Heart right ventricle (tissue), 16 donors: Measurements from ENCODE around the gene INSYN2B. TPM values are rescaled to one million over a fixed set of nuclear protein-coding genes. Genes with fewer than 3 reads are reported as not detected.
A peak's percentile ranks its signal among the peaks of the same experiment; 100 is the strongest.

Experiments
- ATAC-seq, 8 donors: fragments of 200-7000 bp; cut with Tn5 transposase; one replicate each; pipeline ENCODE4 v1.9.1; 2020; ENCODE audit warnings: mild to moderate bottlenecking in 8 of 8, moderate library complexity in 8 of 8, moderate number of reproducible peaks in 1 of 8
- DNase-seq, 2 donors: peaks; one replicate each; pipeline ENCODE4 v3.0.0-alpha.2; 2020
- H3K27ac ChIP-seq, 10 donors: fragments of 200-600 bp; sonication (generic) in 2 of 10; one replicate each; pipeline versions ENCODE4 v1.5.0 to v1.8.0; 2020 to 2022; ENCODE audit warnings: mild to moderate bottlenecking in 3 of 10
- H3K27me3 ChIP-seq, 7 donors: fragments of 200-600 bp; one replicate each; pipeline ENCODE4 v1.8.0; 2021 to 2022; ENCODE audit warnings: mild to moderate bottlenecking in 2 of 7
- H3K36me3 ChIP-seq, 9 donors: fragments of 200-600 bp; sonication (generic) in 1 of 9; one replicate each; pipeline versions ENCODE4 v1.5.0 to v1.8.0; 2020 to 2022; ENCODE audit warnings: mild to moderate bottlenecking in 2 of 9
- H3K4me1 ChIP-seq, 9 donors: fragments of 200-600 bp; sonication (generic) in 1 of 9; one replicate each; pipeline versions ENCODE4 v1.5.0 to v1.8.0; 2020 to 2022; ENCODE audit warnings: mild to moderate bottlenecking in 4 of 9
- H3K4me3 ChIP-seq, 10 donors: fragments of 200-600 bp; sonication (generic) in 2 of 10; one replicate each; pipeline versions ENCODE4 v1.5.0 to v1.8.0; 2020 to 2022; ENCODE audit warnings: mild to moderate bottlenecking in 7 of 10, moderate library complexity in 2 of 10
- H3K9me3 ChIP-seq, 11 donors: fragments of 200-600 bp in 10 of 11; sonication (generic) in 2 of 11; one replicate each; pipeline versions ENCODE4 v1.5.0 to v1.8.0; 2013 to 2022; ENCODE audit warnings: mild to moderate bottlenecking in 2 of 11, control low read depth in 1 of 11, moderate library complexity in 1 of 11
- CTCF ChIP-seq, 9 donors: fragments of 200-600 bp; sonication (generic) in 2 of 9; IDR thresholded peaks; one replicate each; pipeline versions ENCODE4 v1.5.0 to v1.8.0; 2021 to 2022; ENCODE audit warnings: antibody characterized with exemption in 9 of 9, mild to moderate bottlenecking in 5 of 9, moderate library complexity in 1 of 9
- WGBS, 2 donors: extraction: QIAGEN DNeasy Blood & Tissue Kit; methylation state at CpG; one replicate each; pipeline ENCODE4 v1.1.7; 2013; ENCODE audit warnings: inconsistent platforms in 1 of 2; 5-methylcytosine and 5-hydroxymethylcytosine counted together
- intact Hi-C, 10 donors: fragments of 100-400 bp; cut with DNase I; formaldehyde crosslinking; loops; one replicate each; pipeline versions ENCODE4 v1.11.1 to v1.14.2; 2022
- polyA plus RNA-seq, 2 donors: library from polyadenylated mRNA; stranded (reverse); fragments of 200-250 nt; gene quantifications; one replicate each; pipeline ENCODE4 v1.2.3, GENCODE V29; 2013
- total RNA-seq, 10 donors: library from RNA; stranded (reverse); fragmentation: NEBNext Ultra II Directional in 3 of 10; extraction: Animal tissue kit (Norgen Biotek cat#: 25700) in 3 of 10; gene quantifications; one replicate each; pipeline versions ENCODE4 v1.2.1 to v1.2.4, GENCODE V29; 2021 to 2023
- donor health status: Arrhythmogenic right ventricular cardiomyopathy.
- donor health status: ischemic (EF 13 %, LVEDD 7.1; RV severe dilation, severe dysfunction).
- donor health status: healthy with polysubstance abuse.
- donor health status: DM: no; HTN: yes; CAD: no.
- donor health status: DM: no; HTN: no; CAD: no.
- donor health status: ischemic (EF 25% LVEDD 6.9; RV normal size, moderate dysfunction).
- donor health status: ischemic (EF 25% LVEDD 5.7; RV mildly dilated, moderate dysfunction).
- donor health status: healthy.
- donor health status: DM: yes; HTN: yes; CAD: no.
- donor health status: Ischemic cardiomyopathy.
- donor health status: ischemic (EF 35%, LVEDD 5.7; RV mildly dilated, moderate dysfunction).
- donor health status: nonischemic (EF 11% LVEDD 7.7; RV severe dilation, severe dysfunction).
- donor health status: DM: yes; HTN: yes; CAD: no.
- donor health status: PGD.
- donor health status: ischemic (EF 29% LVEDD 5.4; RV normal size, mild dysfunction).
- donor health status: nonischemic (EF 23%, LVEDD 6.1; RV moderate dilation, normal function).

Gene INSYN2B
- total and polyA plus RNA-seq, 12 donors = 0.09 to 0.87 (median 0.14) TPM; not detected in 7

GRCh38 chr5:170020423-170020822 is 40.1 kb upstream of the INSYN2B start:
- intact Hi-C loops = no loop called here
- Histone ChIP-seq H3K27me3 (peaks cover 0 to 32% (median 20%) of the 10 kb centered on the region in 7 donors), H3K4me3 (no peak overlapping the region), H3K4me1 (no peaks in the 10 kb centered on the region), H3K9me3 (no peaks in the 10 kb centered on the region), H3K36me3 (peaks cover 0 to 73% (median 0%) of the 10 kb centered on the region in 9 donors), H3K27ac (no peak overlapping the region)
- 52 to 57% methylated on average over 3 of the region's 3 CpGs for WGBS, 2 donors
- no peak for ATAC-seq
- DNase-seq = no peak
- no peak for TF ChIP-seq CTCF (IDR thresholded peaks at IDR 0.05)

GRCh38 chr5:170012622-170013021 is 32.3 kb upstream of the INSYN2B start:
- Histone ChIP-seq H3K27ac (no peak overlapping the region), H3K9me3 (no peaks in the 10 kb centered on the region), H3K4me1 (no peaks in the 10 kb centered on the region), H3K27me3 (peaks cover 0 to 24% (median 2%) of the 10 kb centered on the region in 7 donors), H3K36me3 (peaks cover 0 to 46% (median 0%) of the 10 kb centered on the region in 9 donors), H3K4me3 (no peak overlapping the region)
- ATAC-seq (no peak), DNase-seq (no peak)
- 47 to 51% methylated on average over 11 of the region's 11 CpGs for WGBS, 2 donors
- no peak for TF ChIP-seq CTCF (IDR thresholded peaks at IDR 0.05)
- intact Hi-C loops = no loop called here

- H3K9me3 ChIP-seq = no peaks in the 10 kb centered on the region
- peaks cover 0 to 23% (median 0%) of the 10 kb centered on the region in 7 donors for H3K27me3 ChIP-seq
- intact Hi-C loops = no loop called here
- H3K27ac ChIP-seq = no peak overlapping the region
- H3K36me3 ChIP-seq = peaks cover 0 to 40% (median 0%) of the 10 kb centered on the region in 9 donors
- H3K4me1 ChIP-seq = no peaks in the 10 kb centered on the region
- DNase-seq (no peak), ATAC-seq (no peak)
- no peak for TF ChIP-seq CTCF (IDR thresholded peaks at IDR 0.05)
- no peak overlapping the region for H3K4me3 ChIP-seq
- WGBS, 2 donors = 73 to 82% methylated on average over 2 of the region's 2 CpGs
Observed at GRCh38 chr5:170011751-170012150, 31.5 kb upstream of the INSYN2B start.

- WGBS, 2 donors = 63 to 64% methylated on average over 4 of the region's 4 CpGs
- peaks cover 0 to 29% (median 0%) of the 10 kb centered on the region in 7 donors for H3K27me3 ChIP-seq
- no peaks in the 10 kb centered on the region for H3K9me3 ChIP-seq
- DNase-seq (no peak), ATAC-seq (peak in 1 of 8 donors; percentile 52)
- no peak overlapping the region for H3K27ac ChIP-seq
- H3K4me3 ChIP-seq = no peak overlapping the region
- intact Hi-C loops = no loop called here
- peaks cover 0 to 43% (median 0%) of the 10 kb centered on the region in 9 donors for H3K36me3 ChIP-seq
- no peaks in the 10 kb centered on the region for H3K4me1 ChIP-seq
- no peak for TF ChIP-seq CTCF (IDR thresholded peaks at IDR 0.05)
Observed at GRCh38 chr5:170010595-170010994, 30.3 kb upstream of the INSYN2B start.
